Stomach (tissue), 9 donors: ENCODE measurements around the gene LUZP1. TPM values are rescaled to one million over a fixed set of nuclear protein-coding genes. Genes with fewer than 3 reads are reported as not detected.

Experiments
- DNase-seq, 2 donors: peaks; one replicate each; pipeline versions ENCODE4 v3.0.0 to v3.0.0-alpha.2; 2013 to 2019
- H3K27ac ChIP-seq, 5 donors: fragments of 200-600 bp in 4 of 5; sonication (generic) in 4 of 5; one replicate each; pipeline ENCODE4 v1.5.1; 2013 to 2019; ENCODE audit warnings: mild to moderate bottlenecking in 1 of 5, moderate library complexity in 1 of 5
- H3K27me3 ChIP-seq, 3 donors: fragments of 200-600 bp; sonication (generic); one replicate each; pipeline ENCODE4 v1.5.1; 2017 to 2019; ENCODE audit warnings: mixed run types in 1 of 3
- H3K36me3 ChIP-seq, 4 donors: fragments of 200-600 bp; sonication (generic); 1 replicate in 3 of 4; 2 replicates in 1 of 4; pipeline ENCODE4 v1.5.1; 2016 to 2019
- H3K4me1 ChIP-seq, 4 donors: fragments of 200-600 bp; sonication (generic); one replicate each; pipeline ENCODE4 v1.5.1; 2016 to 2019
- H3K4me3 ChIP-seq, 4 donors: fragments of 200-600 bp; sonication (generic) in 3 of 4; one replicate each; pipeline ENCODE4 v1.5.1; 2016 to 2019; ENCODE audit warnings: mild to moderate bottlenecking in 1 of 4
- H3K9me3 ChIP-seq, 4 donors: fragments of 200-600 bp; sonication (generic); one replicate each; pipeline ENCODE4 v1.5.1; 2016 to 2019
- CTCF ChIP-seq, 7 experiments: fragments of 450-650 bp in 4 of 7; fragments of 200-600 bp in 3 of 7; sonication (generic) in 3 of 7; IDR thresholded peaks; one replicate each; pipeline ENCODE4 v1.5.1; 2016 to 2019; ENCODE audit warnings: antibody characterized with exemption in 7 of 7, control low read depth in 2 of 7, mild to moderate bottlenecking in 1 of 7
- EP300 ChIP-seq: sonication (generic); formaldehyde crosslinking; IDR thresholded peaks from one replicate; pipeline ENCODE4 v1.6.1; 2017; ENCODE audit warnings: antibody characterized with exemption
- POLR2A ChIP-seq, 4 donors: fragments of 450-650 bp; IDR thresholded peaks; one replicate each; pipeline ENCODE4 v1.6.1; 2016; ENCODE audit warnings: antibody characterized with exemption in 4 of 4, control low read depth in 2 of 4, mild to moderate bottlenecking in 1 of 4, moderate library complexity in 1 of 4
- POLR2AphosphoS5 ChIP-seq, 3 donors: sonication (generic); formaldehyde crosslinking; IDR thresholded peaks; one replicate each; pipeline ENCODE4 v1.6.1; 2016; ENCODE audit warnings: antibody characterized with exemption in 3 of 3
- WGBS, 5 donors: extraction: QIAGEN DNeasy Blood & Tissue Kit in 3 of 5; methylation state at CpG; one replicate each; pipeline versions ENCODE4 v1.1.5 to v1.1.7; 2013 to 2018; 5-methylcytosine and 5-hydroxymethylcytosine counted together
- intact Hi-C: fragments of 100-400 bp; cut with DNase I; formaldehyde crosslinking; loops from one replicate; pipeline ENCODE4 v1.15.1; 2023; ENCODE audit warnings: low total_unique reads
- polyA plus RNA-seq, 3 donors: library from polyadenylated mRNA; stranded (reverse); fragments of 200-250 nt; gene quantifications; one replicate each; pipeline ENCODE4 v1.2.3, GENCODE V29; 2013
- total RNA-seq, 5 donors: library from RNA; depleted of rRNA; stranded (reverse); fragments of >200 nt; gene quantifications; one replicate each; pipeline versions ENCODE4 v1.1.0 to v1.2.3, GENCODE V29; 2014 to 2016
- donor health status: healthy with polysubstance abuse.
- donor health status: Bipolar disorder and iron deficiency.
- donor health status: healthy.

The LUZP1 gene
- total and polyA plus RNA-seq, 8 donors: 2.6 to 20.4 (median 13.4) TPM

GRCh38 chr1:23202263-23202749, 33.6 kb upstream of the LUZP1 start:
- WGBS, 5 donors: 57 to 78% (median 73%) methylated on average over 3 of the region's 3 CpGs
- Histone ChIP-seq H3K4me3 (no peak overlapping the region), H3K9me3 (no peaks in the 10 kb centered on the region), H3K27ac (no peak overlapping the region), H3K27me3 (peaks cover 0 to 26% (median 7%) of the 10 kb centered on the region in 3 donors), H3K36me3 (no peaks in the 10 kb centered on the region), H3K4me1 (no peaks in the 10 kb centered on the region)
- no peak for DNase-seq
- intact Hi-C loops: no loop called here
- TF ChIP-seq POLR2AphosphoS5 (IDR thresholded peaks at IDR 0.05): no peak
- TF ChIP-seq EP300: no peak
- TF ChIP-seq POLR2A (IDR thresholded peaks at IDR 0.05): no peak
- TF ChIP-seq CTCF (IDR thresholded peaks at IDR 0.05): no peak

GRCh38 chr1:23200883-23201282, 32.2 kb upstream of the LUZP1 start:
- DNase-seq: no peak
- intact Hi-C loops: no loop called here
- H3K27ac ChIP-seq: no peak overlapping the region
- no peak overlapping the region for H3K4me3 ChIP-seq
- TF ChIP-seq CTCF (IDR thresholded peaks at IDR 0.05) (no peak), POLR2A (IDR thresholded peaks at IDR 0.05) (no peak), EP300 (no peak), POLR2AphosphoS5 (IDR thresholded peaks at IDR 0.05) (no peak)
- no peaks in the 10 kb centered on the region for H3K9me3 ChIP-seq
- no peaks in the 10 kb centered on the region for H3K36me3 ChIP-seq
- peaks cover 0 to 14% (median 7%) of the 10 kb centered on the region in 3 donors for H3K27me3 ChIP-seq
- WGBS, 5 donors: 71 to 89% (median 83%) methylated on average over 1 of the region's 1 CpG
- no peaks in the 10 kb centered on the region for H3K4me1 ChIP-seq

GRCh38 chr1:23198373-23198772, 29.7 kb upstream of the LUZP1 start:
- intact Hi-C loops: no loop called here
- no peaks in the 10 kb centered on the region for H3K9me3 ChIP-seq
- TF ChIP-seq POLR2AphosphoS5 (IDR thresholded peaks at IDR 0.05) (no peak), EP300 (no peak), CTCF (IDR thresholded peaks at IDR 0.05) (no peak), POLR2A (IDR thresholded peaks at IDR 0.05) (no peak)
- H3K27me3 ChIP-seq: peaks cover 0 to 15% (median 7%) of the 10 kb centered on the region in 3 donors
- 58 to 67% (median 61%) methylated on average over 4 of the region's 4 CpGs for WGBS, 5 donors
- DNase-seq: no peak
- no peak overlapping the region for H3K4me3 ChIP-seq
- H3K36me3 ChIP-seq: no peaks in the 10 kb centered on the region
- peaks cover 0 to 3% (median 0%) of the 10 kb centered on the region in 4 donors for H3K4me1 ChIP-seq
- H3K27ac ChIP-seq: no peak overlapping the region

GRCh38 chr1:23196627-23197328, 28.1 kb upstream of the LUZP1 start:
- peaks cover 0 to 14% (median 7%) of the 10 kb centered on the region in 3 donors for H3K27me3 ChIP-seq
- H3K36me3 ChIP-seq: no peaks in the 10 kb centered on the region
- peaks cover 0 to 3% (median 0%) of the 10 kb centered on the region in 4 donors for H3K4me1 ChIP-seq
- no peak for DNase-seq
- intact Hi-C loops: no loop called here
- no peak for TF ChIP-seq EP300
- no peak for TF ChIP-seq POLR2AphosphoS5 (IDR thresholded peaks at IDR 0.05)
- no peak for TF ChIP-seq POLR2A (IDR thresholded peaks at IDR 0.05)
- no peak for TF ChIP-seq CTCF (IDR thresholded peaks at IDR 0.05)
- no peaks in the 10 kb centered on the region for H3K9me3 ChIP-seq
- no peak overlapping the region for H3K4me3 ChIP-seq
- WGBS, 5 donors: 52 to 65% (median 59%) methylated on average over 9 to 10 of the region's 10 CpGs
- no peak overlapping the region for H3K27ac ChIP-seq
